ENCODE results near the gene MYO5A.

GRCh38 chr15:52283281-52283680, 245.4 kb downstream of the MYO5A start:
- TF ChIP-seq RNF2 (IDR thresholded peaks at IDR 0.05) (no peak), REST (IDR thresholded peaks at IDR 0.05; ENCODE audit: borderline replicate concordance) (no peak), REST (CRISPR knock-in tag; IDR thresholded peaks at IDR 0.05; ENCODE audit: low read depth) (no peak), EP300 (IDR thresholded peaks at IDR 0.05; ENCODE audit: low read length) (no peak), NFIX (CRISPR knock-in tag; IDR thresholded peaks at IDR 0.05; ENCODE audit: low read depth) (no peak), NFE2L1 (tag; IDR thresholded peaks at IDR 0.05; ENCODE audit: borderline replicate concordance, low read depth) (no peak), EZH2 (IDR thresholded peaks at IDR 0.05; ENCODE audit: borderline replicate concordance, low read depth, low read length) (no peak), SUPT5H (IDR thresholded peaks at IDR 0.05) (no peak), CTCF (IDR thresholded peaks at IDR 0.05 in 2 of 3, conservative IDR thresholded peaks at IDR 0.05 in 1 of 3; ENCODE audit: insufficient read depth in 2 of 3, low read depth in 1 of 3, low read length in 3 of 3) (no peak), POLR2A (conservative IDR thresholded peaks at IDR 0.05) (no peak), SRSF9 (IDR thresholded peaks at IDR 0.05; ENCODE audit: borderline replicate concordance, low read depth, low read length) (no peak), HMG20A (CRISPR knock-in tag; conservative IDR thresholded peaks at IDR 0.05) (no peak), TAF1 (IDR thresholded peaks at IDR 0.05; ENCODE audit: control insufficient read depth, extremely low read depth, insufficient read depth, low read length, severe bottlenecking) (no peak)
- TF ChIP-seq, protein P1, sequence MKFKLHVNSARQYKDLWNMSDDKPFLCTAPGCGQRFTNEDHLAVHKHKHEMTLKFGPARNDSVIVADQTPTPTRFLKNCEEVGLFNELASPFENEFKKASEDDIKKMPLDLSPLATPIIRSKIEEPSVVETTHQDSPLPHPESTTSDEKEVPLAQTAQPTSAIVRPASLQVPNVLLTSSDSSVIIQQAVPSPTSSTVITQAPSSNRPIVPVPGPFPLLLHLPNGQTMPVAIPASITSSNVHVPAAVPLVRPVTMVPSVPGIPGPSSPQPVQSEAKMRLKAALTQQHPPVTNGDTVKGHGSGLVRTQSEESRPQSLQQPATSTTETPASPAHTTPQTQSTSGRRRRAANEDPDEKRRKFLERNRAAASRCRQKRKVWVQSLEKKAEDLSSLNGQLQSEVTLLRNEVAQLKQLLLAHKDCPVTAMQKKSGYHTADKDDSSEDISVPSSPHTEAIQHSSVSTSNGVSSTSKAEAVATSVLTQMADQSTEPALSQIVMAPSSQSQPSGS (CRISPR knock-in tag; IDR thresholded peaks at IDR 0.05): no peak
- TF ChIP-seq, protein P2, sequence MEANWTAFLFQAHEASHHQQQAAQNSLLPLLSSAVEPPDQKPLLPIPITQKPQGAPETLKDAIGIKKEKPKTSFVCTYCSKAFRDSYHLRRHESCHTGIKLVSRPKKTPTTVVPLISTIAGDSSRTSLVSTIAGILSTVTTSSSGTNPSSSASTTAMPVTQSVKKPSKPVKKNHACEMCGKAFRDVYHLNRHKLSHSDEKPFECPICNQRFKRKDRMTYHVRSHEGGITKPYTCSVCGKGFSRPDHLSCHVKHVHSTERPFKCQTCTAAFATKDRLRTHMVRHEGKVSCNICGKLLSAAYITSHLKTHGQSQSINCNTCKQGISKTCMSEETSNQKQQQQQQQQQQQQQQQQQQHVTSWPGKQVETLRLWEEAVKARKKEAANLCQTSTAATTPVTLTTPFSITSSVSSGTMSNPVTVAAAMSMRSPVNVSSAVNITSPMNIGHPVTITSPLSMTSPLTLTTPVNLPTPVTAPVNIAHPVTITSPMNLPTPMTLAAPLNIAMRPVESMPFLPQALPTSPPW (CRISPR knock-in tag; IDR thresholded peaks at IDR 0.05): no peak

Measured in K562 (cell line).